Panc1 (cell line): Measurements from ENCODE around the gene ITM2B.

ENCODE experiments used
- CTCF ChIP-seq: fragments of 450-650 bp; IDR thresholded peaks from 2 replicates; pipeline ENCODE4 v1.5.1; 2017; ENCODE audit warnings: mild to moderate bottlenecking
- REST ChIP-seq, 2 experiments: IDR thresholded peaks; 2 replicates each; pipeline ENCODE4 v1.6.1; 2011 to 2012; ENCODE audit warnings: low read depth in 2 of 2, control low read depth in 1 of 2, low read length in 1 of 2, mild to moderate bottlenecking in 1 of 2, moderate library complexity in 1 of 2; ENCODE audit not compliant: insufficient read depth in 1 of 2

GRCh38 chr13:48189171-48189570 is 43.8 kb upstream of the ITM2B start:
- TF ChIP-seq CTCF (no peak), REST (IDR thresholded peaks at IDR 0.05; ENCODE audit: insufficient read depth in 1 of 2, low read depth in 2 of 2, low read length in 1 of 2) (no peak)
